ENCODE measurements around the gene BHMT.

GRCh38 chr5:79168031-79168430 is 56.4 kb downstream of the BHMT start:
- no peak for TF ChIP-seq CTCF (IDR thresholded peaks at IDR 0.05)
- TF ChIP-seq POLR2AphosphoS5 (IDR thresholded peaks at IDR 0.05): no peak
- no peak for TF ChIP-seq POLR2A (IDR thresholded peaks at IDR 0.05)
- no peak for TF ChIP-seq EP300 (IDR thresholded peaks at IDR 0.05; ENCODE audit: low read depth)

Data from transverse colon (tissue), 4 donors.